Fibroblast of mammary gland (primary cell): Measurements from ENCODE around the gene MYL6.

Experiments
- DNase-seq: peaks from one replicate; pipeline ENCODE4 v3.0.0-alpha.2; 2010; ENCODE audit warnings: low read depth
- H3K4me3 ChIP-seq: 2 replicates; pipeline ENCODE4 v1.5.1; 2011; ENCODE audit warnings: low read depth, mild to moderate bottlenecking, low read length, moderate library complexity; ENCODE audit not compliant: control insufficient read depth
- TF ChIP-seq, protein P1 (sequence below): conservative IDR thresholded peaks from 2 replicates; pipeline ENCODE4 v1.5.1; 2011; ENCODE audit warnings: low read depth, low read length, inconsistent platforms; ENCODE audit not compliant: control insufficient read depth, insufficient read depth

Gene MYL6

GRCh38 chr12:56178347-56178746, 20.2 kb downstream of the MYL6 start:
- H3K4me3 ChIP-seq = no peak overlapping the region
- TF ChIP-seq, protein P1, sequence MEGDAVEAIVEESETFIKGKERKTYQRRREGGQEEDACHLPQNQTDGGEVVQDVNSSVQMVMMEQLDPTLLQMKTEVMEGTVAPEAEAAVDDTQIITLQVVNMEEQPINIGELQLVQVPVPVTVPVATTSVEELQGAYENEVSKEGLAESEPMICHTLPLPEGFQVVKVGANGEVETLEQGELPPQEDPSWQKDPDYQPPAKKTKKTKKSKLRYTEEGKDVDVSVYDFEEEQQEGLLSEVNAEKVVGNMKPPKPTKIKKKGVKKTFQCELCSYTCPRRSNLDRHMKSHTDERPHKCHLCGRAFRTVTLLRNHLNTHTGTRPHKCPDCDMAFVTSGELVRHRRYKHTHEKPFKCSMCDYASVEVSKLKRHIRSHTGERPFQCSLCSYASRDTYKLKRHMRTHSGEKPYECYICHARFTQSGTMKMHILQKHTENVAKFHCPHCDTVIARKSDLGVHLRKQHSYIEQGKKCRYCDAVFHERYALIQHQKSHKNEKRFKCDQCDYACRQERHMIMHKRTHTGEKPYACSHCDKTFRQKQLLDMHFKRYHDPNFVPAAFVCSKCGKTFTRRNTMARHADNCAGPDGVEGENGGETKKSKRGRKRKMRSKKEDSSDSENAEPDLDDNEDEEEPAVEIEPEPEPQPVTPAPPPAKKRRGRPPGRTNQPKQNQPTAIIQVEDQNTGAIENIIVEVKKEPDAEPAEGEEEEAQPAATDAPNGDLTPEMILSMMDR = no peak
- DNase-seq = no peak

DNA sequence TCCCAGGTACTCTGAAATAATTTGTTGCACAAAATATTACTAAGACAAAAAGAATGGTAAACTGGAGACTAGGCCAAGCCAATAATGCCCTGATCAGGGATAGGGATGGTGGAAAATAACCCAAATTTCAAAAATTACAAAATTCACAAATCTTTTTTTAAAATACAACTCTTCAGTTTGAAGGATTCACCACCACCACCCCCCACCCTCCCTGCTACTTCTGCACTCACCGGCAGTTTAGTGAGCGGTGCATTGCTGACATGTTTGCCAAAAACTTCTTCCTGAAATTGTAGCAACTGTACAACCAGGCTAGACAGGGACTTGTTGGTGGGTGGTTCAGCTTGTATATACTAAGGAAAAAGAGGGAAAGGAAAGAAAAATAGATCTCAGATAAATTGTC, 28.8 kb downstream of the MYL6 start:
- H3K4me3 ChIP-seq = no peak overlapping the region
- TF ChIP-seq, protein P1 = no peak
- no peak for DNase-seq

DNA sequence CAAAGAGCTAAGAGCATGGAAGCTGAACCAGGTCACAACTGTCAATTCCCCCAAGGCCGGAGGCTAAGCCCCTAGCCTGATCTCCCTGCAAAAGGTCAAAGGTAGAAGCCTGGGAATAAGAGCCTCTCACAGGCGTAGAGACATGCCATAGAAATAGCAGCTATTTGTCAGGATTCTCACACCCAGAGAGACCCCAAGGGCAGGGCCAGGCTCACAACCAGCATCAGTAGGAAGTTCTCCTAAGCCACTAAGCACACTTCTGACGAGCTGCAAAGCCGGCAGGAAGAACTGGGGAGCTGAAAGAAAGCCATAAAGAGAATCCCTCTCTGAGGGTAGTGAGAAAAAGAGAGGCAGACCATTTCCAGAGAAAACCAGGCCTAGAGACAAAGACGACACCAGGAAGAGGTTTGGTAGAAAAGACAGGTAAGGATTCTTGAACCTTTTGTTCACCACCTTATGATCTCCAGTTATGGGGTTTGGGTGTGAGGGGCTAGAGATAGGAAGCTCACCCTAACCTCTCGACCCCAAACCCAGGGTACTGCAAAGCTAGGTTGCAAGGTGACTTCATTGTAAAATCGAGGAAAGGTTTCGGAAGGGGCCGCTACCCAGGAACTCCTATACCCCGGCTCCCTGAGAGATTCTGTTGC, 30.1 kb downstream of the MYL6 start:
- H3K4me3 ChIP-seq = peak overlapping the region; percentile 79
- TF ChIP-seq, protein P1 = no peak
- no peak for DNase-seq

DNA sequence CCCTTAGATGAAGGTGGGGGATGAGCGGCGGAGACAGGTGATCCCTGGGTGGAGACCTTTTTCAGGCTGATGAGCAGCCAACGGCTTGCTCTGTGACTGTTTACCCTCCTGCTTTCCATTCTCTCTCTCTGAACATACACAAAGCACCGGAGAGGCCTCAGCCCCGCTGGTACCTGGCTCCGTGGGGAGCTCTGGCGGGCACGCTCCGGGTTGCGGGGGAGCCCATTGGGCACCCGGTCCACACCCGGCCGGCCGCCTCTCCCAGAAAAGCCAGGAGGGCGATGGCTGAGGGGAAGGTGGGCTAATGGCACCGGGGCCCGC, 30.6 kb downstream of the MYL6 start:
- TF ChIP-seq, protein P1 = no peak
- H3K4me3 ChIP-seq = peak overlapping the region; percentile 79
- no peak for DNase-seq

GRCh38 chr12:56189099-56189917, 31.1 kb downstream of the MYL6 start, which contains the start of gene SMARCC2:
Gene SMARCC2, minus strand, starts transcription at chr12:56189483. Its CDS starts 22 bp downstream, at chr12:56189461.
- TF ChIP-seq, protein P1 = peak; percentile 53
- peak; percentile 85 for DNase-seq
- peak within 1 kb of the TSS; percentile 98 for H3K4me3 ChIP-seq

- peak overlapping the region; percentile 98 for H3K4me3 ChIP-seq
- DNase-seq = peak; percentile 87
- TF ChIP-seq, protein P1 = no peak
These were observed 31.9 kb downstream of the MYL6 start for GRCh38 chr12:56189918-56190694.
